Astrocyte (in vitro differentiated cells and primary cell): Measurements from ENCODE around the gene IGSF6.

Experiments used
- CTCF ChIP-seq: IDR thresholded peaks from 2 replicates; pipeline ENCODE4 v1.5.1; 2011; ENCODE audit warnings: low read depth, mild to moderate bottlenecking, inconsistent platforms, low read length, moderate library complexity; ENCODE audit not compliant: insufficient read depth
- EZH2 ChIP-seq: IDR thresholded peaks from 2 replicates; pipeline ENCODE4 v1.6.1; 2012; ENCODE audit warnings: mild to moderate bottlenecking, low read length, inconsistent platforms; ENCODE audit not compliant: insufficient read depth

GRCh38 chr16:21619765-21620425 lies 32.5 kb downstream of the IGSF6 start:
- no peak for TF ChIP-seq CTCF
- TF ChIP-seq EZH2: no peak
